NCI-H1417 (cell line): ENCODE results near the gene DHFR.
A peak's percentile ranks its signal among the peaks of the same experiment; 100 is the strongest.

Source experiments
- DNase-seq, 3 experiments: peaks; one replicate each; lab custom pipeline; 2025; lab: John Stamatoyannopoulos, UW

DHFR gene

GRCh38 chr5:80655231-80655774 lies 520 bp upstream of the DHFR start:
- no peak for DNase-seq

- DNase-seq: peak in 1 of 3 experiments; percentile 60
These were observed 761 bp downstream of the DHFR start for GRCh38 chr5:80654054-80654390.

GRCh38 chr5:80653502-80653901 lies 1.3 kb downstream of the DHFR start:
- peak in 1 of 3 experiments; percentile 23 for DNase-seq

- DNase-seq: no peak
These were observed 7.9 kb downstream of the DHFR start for GRCh38 chr5:80646926-80647325.

GRCh38 chr5:80644900-80645299 lies 9.9 kb downstream of the DHFR start:
- no peak for DNase-seq

DNA sequence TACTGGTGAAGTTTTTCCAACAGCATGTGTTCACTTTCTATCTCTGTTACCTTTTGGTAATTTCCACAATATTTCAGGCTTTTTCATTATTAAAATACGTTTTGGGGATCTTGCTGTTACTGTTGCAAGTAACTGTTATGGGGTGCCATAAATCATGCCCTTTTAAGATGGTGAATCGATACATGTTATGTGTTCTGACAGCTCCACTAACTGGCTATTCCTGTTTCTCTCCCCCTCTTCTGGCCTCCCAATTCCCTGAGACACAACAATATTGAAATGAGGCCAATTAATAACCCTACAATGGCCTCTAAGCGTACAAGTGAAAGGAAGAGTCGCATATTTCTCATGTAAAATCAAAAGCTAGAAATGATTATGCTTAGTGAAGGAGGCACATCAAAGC lies 13.4 kb downstream of the DHFR start:
- peak in 1 of 3 experiments; percentile 0 for DNase-seq

GRCh38 chr5:80634193-80634592 lies 20.6 kb downstream of the DHFR start:
- no peak for DNase-seq

DNA sequence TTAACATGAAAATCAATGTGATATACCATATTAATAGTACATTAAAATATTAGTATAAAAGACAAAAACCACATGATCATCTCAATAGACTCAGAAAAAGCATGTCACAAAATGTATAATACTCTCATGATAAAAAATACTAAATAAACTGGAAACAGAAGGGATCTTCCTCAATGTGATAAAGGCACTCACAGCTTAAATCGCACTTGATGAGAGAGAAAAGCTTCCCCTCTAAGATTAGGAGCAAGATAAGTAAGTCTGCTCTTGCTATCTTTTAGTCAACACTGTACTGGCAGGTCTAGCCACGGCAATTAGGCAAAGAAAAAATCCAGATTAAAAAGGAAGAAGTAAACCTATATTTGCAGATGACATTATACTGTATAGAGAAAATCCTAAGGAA lies 22.1 kb downstream of the DHFR start:
- DNase-seq: no peak

GRCh38 chr5:80631278-80632259 lies 23.2 kb downstream of the DHFR start:
- no peak for DNase-seq

- DNase-seq: no peak
These were observed 25.5 kb downstream of the DHFR start for GRCh38 chr5:80629281-80629680.

- DNase-seq: no peak
These were observed 29.6 kb downstream of the DHFR start for GRCh38 chr5:80625230-80625629.

DNA sequence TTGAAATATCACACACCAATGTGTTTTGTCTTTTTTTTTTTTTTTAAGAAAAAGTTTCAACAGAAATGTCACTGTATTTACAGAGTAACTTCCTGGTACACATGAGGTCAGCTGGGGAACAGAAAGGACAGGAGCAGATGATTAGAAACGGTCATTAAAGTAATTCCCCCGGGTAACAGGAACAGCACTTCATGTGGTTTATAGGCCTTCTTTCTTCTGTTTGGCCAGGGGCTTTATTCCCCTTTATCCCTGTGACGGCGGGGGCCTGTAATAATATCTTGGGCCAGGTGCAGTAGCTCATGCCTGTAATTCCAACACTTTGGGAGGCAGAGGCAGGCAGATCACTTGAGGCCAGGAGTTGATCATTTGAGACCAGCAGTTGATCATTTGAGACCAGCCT lies 30.8 kb downstream of the DHFR start:
- peak in 1 of 3 experiments; percentile 3 for DNase-seq

- DNase-seq: no peak
These were observed 32.0 kb downstream of the DHFR start for GRCh38 chr5:80622756-80623155.

- no peak for DNase-seq
These were observed 34.6 kb downstream of the DHFR start for GRCh38 chr5:80620211-80620610.

DNA sequence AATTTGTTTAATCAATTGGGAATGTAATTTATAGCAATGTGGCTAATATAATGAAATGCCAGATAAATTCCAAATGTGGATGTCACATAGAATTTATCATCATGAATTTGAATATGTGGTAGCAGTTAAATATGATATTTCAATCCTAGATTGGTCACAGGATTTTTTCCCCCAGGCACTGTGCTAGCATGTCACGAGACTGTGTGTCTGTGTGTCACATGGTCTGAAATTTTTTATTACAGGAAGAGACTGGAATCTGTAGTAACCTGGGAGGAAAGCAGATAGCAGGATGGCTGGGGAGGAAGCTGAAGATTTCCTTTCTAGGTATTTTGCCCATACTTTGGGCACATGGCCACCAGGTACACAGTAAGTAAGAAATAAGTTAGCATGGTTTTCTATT lies 35.7 kb downstream of the DHFR start:
- no peak for DNase-seq

- no peak for DNase-seq
These were observed 36.3 kb downstream of the DHFR start for GRCh38 chr5:80618438-80618837.

DNA sequence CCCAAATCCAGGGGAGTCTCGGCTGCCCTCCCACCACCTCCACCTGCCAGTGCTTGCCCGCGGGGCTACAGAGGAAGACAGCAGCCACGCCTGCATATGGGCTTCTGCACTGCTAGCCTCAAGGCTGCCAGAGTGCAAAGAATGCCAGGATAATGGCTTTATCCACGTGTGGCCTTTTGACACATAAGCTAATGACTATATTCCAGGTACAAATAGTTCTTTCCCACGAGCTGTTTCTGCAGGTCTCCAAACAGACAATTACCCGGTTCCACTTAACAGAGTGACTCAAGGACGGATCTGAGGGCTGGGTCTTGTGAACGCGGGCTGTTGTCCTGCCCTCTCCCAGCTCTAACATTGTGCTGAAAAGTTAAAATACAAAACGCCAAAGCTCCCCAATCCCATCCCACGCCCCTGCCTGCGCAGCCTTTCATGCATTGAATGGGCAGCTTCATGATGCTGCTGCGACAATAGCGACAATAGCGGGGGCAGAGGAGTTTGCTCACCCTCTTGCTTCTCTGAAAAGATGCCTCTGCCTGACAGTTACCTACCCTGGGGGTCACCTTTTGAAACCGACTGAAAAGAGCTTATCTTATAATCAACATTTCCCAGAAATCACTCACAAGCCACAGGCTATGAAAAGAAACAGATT lies 39.4 kb downstream of the DHFR start:
- DNase-seq: no peak

- DNase-seq: no peak
These were observed 45.1 kb downstream of the DHFR start for GRCh38 chr5:80609692-80610091.

GRCh38 chr5:80608731-80609130 lies 46.1 kb downstream of the DHFR start:
- DNase-seq: no peak

GRCh38 chr5:80607832-80608231 lies 47.0 kb downstream of the DHFR start:
- DNase-seq: no peak

- no peak for DNase-seq
These were observed 47.4 kb downstream of the DHFR start for GRCh38 chr5:80607343-80607742.

DNA sequence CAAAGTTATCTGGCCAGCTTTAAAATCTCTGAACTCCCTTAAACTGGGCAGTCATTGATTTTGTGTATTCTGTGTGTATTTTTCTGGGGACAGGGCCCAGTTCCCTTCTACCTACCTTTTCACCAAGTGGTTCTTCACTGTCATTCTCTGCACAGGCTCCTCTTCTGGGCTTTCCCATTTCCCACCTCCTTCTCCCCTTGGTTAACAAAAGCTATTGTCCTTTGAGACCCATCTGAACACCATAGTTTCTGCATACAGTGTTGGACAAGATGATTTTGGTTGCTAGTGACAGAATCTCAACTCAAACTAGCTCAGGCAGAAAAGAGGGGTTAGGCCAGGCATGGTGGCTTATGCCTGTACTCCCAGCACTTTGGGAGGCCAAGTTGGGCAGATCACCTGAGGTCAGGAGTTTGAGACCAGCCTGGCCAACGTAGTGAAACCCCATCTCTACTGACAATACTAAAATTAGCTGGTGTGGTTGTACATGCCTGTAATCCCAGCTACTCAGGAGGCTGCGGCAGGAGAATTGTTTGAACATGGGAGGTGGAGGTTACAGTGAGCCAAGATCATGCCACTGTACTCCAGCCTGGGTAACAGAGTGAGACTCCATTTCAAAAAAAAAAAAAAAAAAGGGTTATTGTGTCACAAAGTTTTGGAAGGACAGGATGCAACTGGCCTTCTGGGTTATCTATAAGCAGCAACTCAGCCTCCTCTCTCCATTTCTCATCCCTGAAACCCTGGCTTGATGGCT lies 53.7 kb downstream of the DHFR start:
- no peak for DNase-seq
